ENCODE data around the gene KRTAP12-2. TPM values are rescaled to one million over a fixed set of nuclear protein-coding genes. Genes with fewer than 3 reads are reported as not detected.

KRTAP12-2 gene
- total RNA-seq, 2 donors from 2014 or later, result not detected

DNA sequence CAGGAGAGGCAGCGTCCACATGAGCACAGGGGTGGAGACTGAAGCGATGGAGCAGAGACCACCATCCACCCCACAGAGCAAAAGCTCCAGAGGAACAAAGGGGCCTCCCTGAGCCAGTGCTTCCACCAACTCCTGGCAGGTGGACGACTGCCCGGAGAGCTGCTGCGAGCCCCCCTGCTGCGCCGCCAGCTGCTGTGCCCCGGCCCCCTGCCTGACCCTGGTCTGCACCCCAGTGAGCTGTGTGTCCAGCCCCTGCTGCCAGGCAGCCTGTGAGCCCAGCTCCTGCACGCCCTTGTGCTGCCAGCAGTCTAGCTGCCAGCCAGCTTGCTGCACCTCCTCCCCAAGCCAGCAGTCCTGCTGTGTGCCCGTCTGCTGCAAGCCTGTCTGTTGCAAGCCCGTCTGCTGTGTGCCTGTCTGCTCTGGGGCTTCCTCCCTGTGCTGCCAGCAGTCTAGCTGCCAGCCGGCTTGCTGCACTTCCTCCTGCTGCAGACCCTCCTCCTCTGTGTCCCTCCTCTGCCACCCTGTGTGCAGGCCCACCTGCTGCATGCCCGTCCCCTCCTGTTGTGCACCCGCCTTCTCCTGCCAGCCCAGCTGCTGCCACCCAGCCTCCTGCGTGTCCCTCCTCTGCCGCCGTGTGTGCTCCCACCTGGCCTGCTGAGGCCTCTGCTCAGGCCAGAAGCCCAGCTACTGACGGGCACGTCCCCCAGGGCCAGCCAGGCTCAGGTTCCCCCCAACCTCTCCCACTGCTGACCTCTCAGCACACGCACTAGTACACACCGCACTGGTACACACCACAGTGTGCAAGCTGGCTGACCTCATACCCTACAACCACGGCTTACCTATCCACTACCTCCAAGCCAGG is 35.6 kb upstream of the KRTAP12-2 start:
- no peak overlapping the region for H3K27ac ChIP-seq
- no peaks in the 10 kb centered on the region for H3K4me1 ChIP-seq
- intact Hi-C loops (cut with DNase I), result no loop called here
- no peak for TF ChIP-seq POLR2A (IDR thresholded peaks at IDR 0.05)
- no peak for TF ChIP-seq CTCF (IDR thresholded peaks at IDR 0.05)
- peaks cover 0 to 5% of the 10 kb centered on the region in 2 donors for H3K27me3 ChIP-seq
- H3K9me3 ChIP-seq, result no peaks in the 10 kb centered on the region
- ATAC-seq, result no peak
- no peak overlapping the region for H3K4me3 ChIP-seq
- H3K36me3 ChIP-seq (replicated peaks in 1 of 2; ENCODE audit: insufficient read depth in 1 of 2, low read depth in 2 of 2), result no peaks in the 10 kb centered on the region
- WGBS, 2 donors, result 57 to 61% methylated on average over 5 to 20 of the region's 22 CpGs
- no peak for DNase-seq

- Histone ChIP-seq H3K27me3 (peaks cover 0 to 5% of the 10 kb centered on the region in 2 donors), H3K9me3 (no peaks in the 10 kb centered on the region), H3K27ac (no peak overlapping the region), H3K4me3 (no peak overlapping the region), H3K36me3 (replicated peaks in 1 of 2; ENCODE audit: insufficient read depth in 1 of 2, low read depth in 2 of 2) (no peaks in the 10 kb centered on the region), H3K4me1 (no peaks in the 10 kb centered on the region)
- ATAC-seq (no peak), DNase-seq (no peak)
- intact Hi-C loops (cut with DNase I), result no loop called here
- TF ChIP-seq CTCF (IDR thresholded peaks at IDR 0.05), result no peak
- TF ChIP-seq POLR2A (IDR thresholded peaks at IDR 0.05), result no peak
- WGBS, 2 donors, result 31 to 40% methylated on average over 5 to 12 of the region's 12 CpGs
Observed at GRCh38 chr21:44701541-44701940, 34.8 kb upstream of the KRTAP12-2 start.

DNA sequence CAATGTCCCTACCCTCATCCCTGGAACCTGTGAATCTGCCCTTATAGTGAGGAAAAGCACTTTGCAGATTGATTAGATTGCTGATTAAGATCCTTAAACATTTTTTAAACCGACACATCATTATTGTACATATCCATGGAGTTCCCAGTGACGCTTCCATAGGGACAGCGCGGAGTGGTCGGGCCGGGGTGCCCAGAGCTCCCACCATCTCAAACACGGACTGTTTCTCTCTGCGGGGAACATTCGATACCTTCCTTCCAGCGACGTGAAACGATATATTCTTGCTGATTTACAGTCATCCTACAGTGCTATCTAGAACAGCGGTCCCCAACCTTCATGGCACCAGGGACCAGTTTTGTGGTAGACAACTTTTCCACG is 34.3 kb upstream of the KRTAP12-2 start:
- DNase-seq (no peak), ATAC-seq (no peak)
- TF ChIP-seq CTCF (IDR thresholded peaks at IDR 0.05), result no peak
- TF ChIP-seq POLR2A (IDR thresholded peaks at IDR 0.05), result no peak
- H3K36me3 ChIP-seq (replicated peaks in 1 of 2; ENCODE audit: insufficient read depth in 1 of 2, low read depth in 2 of 2), result no peaks in the 10 kb centered on the region
- intact Hi-C loops (cut with DNase I), result no loop called here
- no peaks in the 10 kb centered on the region for H3K4me1 ChIP-seq
- H3K4me3 ChIP-seq, result no peak overlapping the region
- peaks cover 0 to 5% of the 10 kb centered on the region in 2 donors for H3K27me3 ChIP-seq
- 65 to 71% methylated on average over 14 of the region's 14 CpGs for WGBS, 2 donors
- H3K27ac ChIP-seq, result no peak overlapping the region
- H3K9me3 ChIP-seq, result no peaks in the 10 kb centered on the region

DNA sequence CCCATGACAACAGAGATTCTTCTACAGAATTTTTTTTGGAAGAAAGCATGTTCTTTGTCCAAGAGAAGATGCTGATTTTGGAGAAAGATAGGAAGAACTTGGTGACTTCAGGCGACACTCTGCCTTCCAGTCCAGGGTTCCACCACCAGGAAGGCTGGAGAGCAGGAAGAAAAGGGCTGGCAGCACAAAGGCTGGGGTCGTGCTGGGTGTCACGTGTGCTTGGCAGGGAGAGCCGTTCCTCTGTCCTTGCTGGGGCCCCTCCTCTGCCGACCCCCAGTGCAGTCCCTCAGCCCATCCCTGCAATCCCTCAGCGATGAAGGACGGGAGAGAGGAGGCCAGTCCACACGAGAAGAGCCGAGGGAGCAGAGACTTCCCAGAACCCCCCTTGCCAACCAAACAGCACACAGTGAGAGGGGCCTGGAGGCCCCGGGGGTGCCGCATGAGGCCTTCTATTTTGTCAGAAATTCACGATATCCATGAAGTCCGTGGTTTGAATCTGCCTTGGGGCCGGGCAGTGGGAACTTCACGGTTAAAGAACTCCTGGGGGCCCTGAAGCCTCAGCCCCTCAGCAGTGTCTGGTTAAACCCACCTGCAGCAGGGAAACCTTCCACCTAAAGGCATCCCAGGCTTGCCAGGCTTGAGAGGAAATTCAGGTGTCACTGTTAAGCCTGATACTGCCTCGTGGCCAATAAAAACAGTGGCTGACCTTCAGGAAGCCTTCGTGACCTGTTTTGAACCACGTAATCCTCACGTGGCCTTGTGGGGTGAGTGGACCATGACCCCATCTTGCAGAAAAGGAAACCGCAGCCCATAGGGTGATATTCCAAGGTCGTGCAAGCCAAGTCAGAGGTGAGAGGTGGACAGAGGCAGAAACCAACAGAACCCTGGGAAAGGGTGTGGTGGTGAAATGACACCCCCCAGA is 33.6 kb upstream of the KRTAP12-2 start:
- H3K36me3 ChIP-seq (replicated peaks in 1 of 2; ENCODE audit: insufficient read depth in 1 of 2, low read depth in 2 of 2), result no peaks in the 10 kb centered on the region
- TF ChIP-seq CTCF (IDR thresholded peaks at IDR 0.05) (no peak), POLR2A (IDR thresholded peaks at IDR 0.05) (no peak)
- no peaks in the 10 kb centered on the region for H3K4me1 ChIP-seq
- WGBS, 2 donors, result 45 to 46% methylated on average over 16 to 21 of the region's 21 CpGs
- intact Hi-C loops (cut with DNase I), result no loop called here
- no peak for DNase-seq
- H3K27ac ChIP-seq, result no peak overlapping the region
- no peak for ATAC-seq
- no peak overlapping the region for H3K4me3 ChIP-seq
- H3K27me3 ChIP-seq, result peaks cover 0 to 5% of the 10 kb centered on the region in 2 donors
- H3K9me3 ChIP-seq, result no peaks in the 10 kb centered on the region
